ENCODE data around the gene NEDD1. TPM values are rescaled to one million over a fixed set of nuclear protein-coding genes. Genes with fewer than 3 reads are reported as not detected.
A peak's percentile ranks its signal among the peaks of the same experiment; 100 is the strongest.

NEDD1 gene
- total RNA-seq, 1 donor from 2014 or later = 37.2 TPM

DNA sequence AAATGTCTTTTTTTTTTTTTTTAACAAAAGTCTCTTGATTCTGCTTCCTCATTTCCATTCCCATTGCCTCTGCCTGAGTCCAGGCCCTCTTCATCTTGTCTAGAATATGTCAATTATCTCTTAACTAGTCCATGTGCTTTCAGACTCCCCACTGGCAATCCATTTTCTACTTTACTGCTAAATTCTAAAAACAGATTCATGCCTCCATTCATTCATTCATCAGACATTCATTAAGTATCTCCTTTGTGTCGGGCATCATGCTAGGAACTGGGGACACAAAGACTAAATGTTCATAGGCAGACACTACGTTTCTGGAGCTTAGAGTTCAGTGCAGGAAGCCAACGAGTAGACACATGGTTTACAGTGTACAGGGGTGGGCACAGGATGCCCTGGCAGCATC is 9.6 kb upstream of the NEDD1 start:
- no peak for DNase-seq (ENCODE audit: low read depth)
- H3K4me3 ChIP-seq (ENCODE audit: low read depth, low read length) = no peak overlapping the region
- TF ChIP-seq, protein P1, sequence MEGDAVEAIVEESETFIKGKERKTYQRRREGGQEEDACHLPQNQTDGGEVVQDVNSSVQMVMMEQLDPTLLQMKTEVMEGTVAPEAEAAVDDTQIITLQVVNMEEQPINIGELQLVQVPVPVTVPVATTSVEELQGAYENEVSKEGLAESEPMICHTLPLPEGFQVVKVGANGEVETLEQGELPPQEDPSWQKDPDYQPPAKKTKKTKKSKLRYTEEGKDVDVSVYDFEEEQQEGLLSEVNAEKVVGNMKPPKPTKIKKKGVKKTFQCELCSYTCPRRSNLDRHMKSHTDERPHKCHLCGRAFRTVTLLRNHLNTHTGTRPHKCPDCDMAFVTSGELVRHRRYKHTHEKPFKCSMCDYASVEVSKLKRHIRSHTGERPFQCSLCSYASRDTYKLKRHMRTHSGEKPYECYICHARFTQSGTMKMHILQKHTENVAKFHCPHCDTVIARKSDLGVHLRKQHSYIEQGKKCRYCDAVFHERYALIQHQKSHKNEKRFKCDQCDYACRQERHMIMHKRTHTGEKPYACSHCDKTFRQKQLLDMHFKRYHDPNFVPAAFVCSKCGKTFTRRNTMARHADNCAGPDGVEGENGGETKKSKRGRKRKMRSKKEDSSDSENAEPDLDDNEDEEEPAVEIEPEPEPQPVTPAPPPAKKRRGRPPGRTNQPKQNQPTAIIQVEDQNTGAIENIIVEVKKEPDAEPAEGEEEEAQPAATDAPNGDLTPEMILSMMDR (conservative IDR thresholded peaks at IDR 0.05; ENCODE audit: low read depth, low read length) = no peak

DNA sequence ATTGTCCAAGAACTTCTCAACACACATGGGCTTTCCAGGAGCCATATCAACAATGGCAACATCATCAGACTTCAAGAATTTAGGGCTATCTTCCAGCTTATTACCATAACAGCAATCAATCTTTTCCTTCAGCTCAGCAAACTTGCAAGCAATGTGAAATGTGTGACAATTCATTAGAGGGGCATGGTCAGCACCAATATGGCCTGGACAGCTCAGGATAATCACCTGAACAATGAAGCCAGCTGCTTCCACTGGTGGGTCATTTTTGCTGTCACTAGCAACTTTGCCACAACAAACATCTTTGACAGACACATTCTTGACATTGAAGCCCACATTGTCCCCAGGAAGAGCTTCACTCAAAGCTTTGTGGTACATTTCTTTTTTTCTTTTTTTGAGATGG is 5.9 kb upstream of the NEDD1 start:
- DNase-seq (ENCODE audit: low read depth) = no peak
- TF ChIP-seq, protein P1 (conservative IDR thresholded peaks at IDR 0.05; ENCODE audit: low read depth, low read length) = no peak
- H3K4me3 ChIP-seq (ENCODE audit: low read depth, low read length) = no peak overlapping the region

DNA sequence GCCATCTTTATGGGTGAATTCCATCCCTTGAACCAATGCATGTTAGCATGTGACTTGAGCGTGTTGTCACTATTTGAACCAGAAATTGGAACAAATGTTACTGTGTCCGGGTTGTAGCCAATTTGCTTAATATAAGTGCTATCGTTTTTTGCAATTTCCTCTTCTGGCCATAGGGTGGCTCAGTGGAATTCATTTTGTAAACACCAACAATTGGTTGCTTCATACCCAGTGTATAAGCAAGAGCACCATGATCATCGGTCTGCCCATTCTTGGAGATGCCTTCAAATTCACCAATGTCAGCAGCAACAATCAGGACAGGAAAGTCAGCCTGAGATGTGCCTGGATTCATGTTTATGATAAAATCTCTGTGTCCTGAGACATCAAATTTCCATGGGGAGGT is 5.0 kb upstream of the NEDD1 start:
- no peak overlapping the region for H3K4me3 ChIP-seq (ENCODE audit: low read depth, low read length)
- no peak for DNase-seq (ENCODE audit: low read depth)
- TF ChIP-seq, protein P1 (conservative IDR thresholded peaks at IDR 0.05; ENCODE audit: low read depth, low read length) = peak; percentile 11

DNA sequence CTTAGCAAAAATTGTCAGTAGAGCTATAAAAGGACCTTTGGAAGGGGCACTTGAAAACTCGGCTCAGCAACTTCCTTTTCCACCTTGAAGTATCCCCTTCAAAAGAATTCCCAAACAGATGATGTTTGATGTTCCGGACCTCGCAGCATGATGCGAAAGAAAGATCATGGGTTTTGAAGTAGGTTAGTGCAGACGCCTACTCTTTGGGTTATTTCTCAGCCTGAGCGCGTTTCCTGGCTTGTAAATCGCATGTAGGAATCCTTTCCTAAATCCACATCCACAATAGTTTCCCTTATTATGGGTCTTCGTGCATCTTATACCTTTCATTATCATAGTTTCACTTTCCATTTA is 584 bp upstream of the NEDD1 start:
- peak overlapping the region; percentile 87 for H3K4me3 ChIP-seq (ENCODE audit: low read depth, low read length)
- DNase-seq (ENCODE audit: low read depth) = no peak
- TF ChIP-seq, protein P1 (conservative IDR thresholded peaks at IDR 0.05; ENCODE audit: low read depth, low read length) = no peak

DNA sequence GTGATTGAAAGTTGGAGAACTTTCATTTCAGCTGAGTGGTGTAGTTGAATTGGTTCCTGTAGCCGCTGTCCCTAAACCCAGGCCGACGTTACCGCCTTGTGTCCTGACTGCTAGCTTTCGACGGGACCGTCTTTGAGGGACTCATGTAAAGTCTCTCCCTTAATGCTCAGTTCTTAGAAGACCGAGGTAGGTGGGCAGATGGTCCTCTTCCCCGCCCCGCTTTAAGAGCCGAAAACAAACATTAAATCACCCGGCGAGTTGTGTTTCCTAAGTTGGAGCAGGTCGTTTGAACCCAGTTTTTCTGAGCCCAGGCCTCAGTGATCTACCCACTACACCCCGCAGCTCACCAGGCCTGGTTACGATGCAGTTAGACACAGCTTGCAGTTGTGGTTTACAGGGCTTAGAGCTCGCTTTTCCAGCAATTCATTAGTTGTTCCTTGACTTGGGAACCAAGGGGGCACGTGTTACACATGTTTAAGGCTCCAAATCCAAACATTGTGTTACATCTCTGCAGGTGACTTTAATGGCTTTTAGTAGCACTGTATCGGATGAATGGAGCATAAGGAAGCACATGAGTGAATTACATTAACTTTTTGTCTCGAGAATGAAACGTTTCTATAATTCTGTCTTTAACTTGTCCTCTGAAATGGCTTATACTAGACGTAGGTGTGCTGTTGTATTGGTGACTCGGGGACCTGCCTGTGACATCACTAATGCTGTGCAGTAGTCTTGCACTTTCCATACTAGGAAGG is 790 bp downstream of the NEDD1 start:
- TF ChIP-seq, protein P1 (conservative IDR thresholded peaks at IDR 0.05; ENCODE audit: low read depth, low read length) = no peak
- peak; percentile 6 for DNase-seq (ENCODE audit: low read depth)
- peak overlapping the region; percentile 87 for H3K4me3 ChIP-seq (ENCODE audit: low read depth, low read length)

DNA sequence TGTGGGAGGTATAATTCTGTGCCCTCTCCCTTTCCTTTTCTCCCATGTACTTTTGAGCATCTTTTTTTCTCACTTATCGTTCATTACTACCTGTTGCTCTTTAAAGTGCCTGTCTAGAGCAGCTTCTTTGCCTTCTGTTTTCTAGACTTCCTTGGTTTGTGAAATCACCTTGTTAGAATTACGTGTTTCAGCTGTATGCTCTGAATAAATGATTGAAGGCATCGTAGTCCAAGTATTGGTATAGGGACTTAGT is 1.3 kb downstream of the NEDD1 start:
- DNase-seq (ENCODE audit: low read depth) = no peak
- TF ChIP-seq, protein P1 (conservative IDR thresholded peaks at IDR 0.05; ENCODE audit: low read depth, low read length) = no peak
- H3K4me3 ChIP-seq (ENCODE audit: low read depth, low read length) = peak overlapping the region; percentile 87

DNA sequence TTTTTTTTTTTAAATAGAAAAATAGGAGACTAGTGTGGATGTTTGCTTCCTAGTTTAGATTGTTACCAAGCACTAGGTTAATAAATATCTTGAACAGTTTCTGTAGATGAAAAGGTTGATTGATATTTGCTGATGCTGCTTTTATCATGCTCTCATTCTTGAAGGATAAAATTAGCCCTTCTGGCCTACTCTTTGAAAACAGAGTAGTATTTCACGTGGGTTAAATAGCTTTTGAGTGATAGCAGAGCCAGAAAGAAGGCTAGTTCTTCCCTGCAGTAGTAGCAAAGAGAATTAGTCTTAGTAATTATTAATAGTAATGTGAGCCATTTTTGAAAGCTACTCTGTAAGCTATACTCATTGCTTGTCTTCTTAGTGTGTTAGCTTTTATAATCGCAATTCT is 5.2 kb downstream of the NEDD1 start:
- TF ChIP-seq, protein P1 (conservative IDR thresholded peaks at IDR 0.05; ENCODE audit: low read depth, low read length) = no peak
- H3K4me3 ChIP-seq (ENCODE audit: low read depth, low read length) = no peak overlapping the region
- DNase-seq (ENCODE audit: low read depth) = peak; percentile 9

Data from epithelial cell of proximal tubule (primary cell).